GM19324 (cell line): ENCODE data around the gene PTPRN2.
"Not testable (repeated sequence)": the region's sequence is repeated elsewhere in the genome, so short reads cannot be mapped to it uniquely, and the experiment has no call there.

Source experiments
- ATAC-seq: cut with Tn5 transposase; IDR thresholded peaks from one replicate; pipeline ENCODE4 v1.9.1; 2021; ENCODE audit warnings: mild to moderate bottlenecking, moderate library complexity; ENCODE audit not compliant: unreplicated experiment, low FRiP score

Gene PTPRN2

DNA sequence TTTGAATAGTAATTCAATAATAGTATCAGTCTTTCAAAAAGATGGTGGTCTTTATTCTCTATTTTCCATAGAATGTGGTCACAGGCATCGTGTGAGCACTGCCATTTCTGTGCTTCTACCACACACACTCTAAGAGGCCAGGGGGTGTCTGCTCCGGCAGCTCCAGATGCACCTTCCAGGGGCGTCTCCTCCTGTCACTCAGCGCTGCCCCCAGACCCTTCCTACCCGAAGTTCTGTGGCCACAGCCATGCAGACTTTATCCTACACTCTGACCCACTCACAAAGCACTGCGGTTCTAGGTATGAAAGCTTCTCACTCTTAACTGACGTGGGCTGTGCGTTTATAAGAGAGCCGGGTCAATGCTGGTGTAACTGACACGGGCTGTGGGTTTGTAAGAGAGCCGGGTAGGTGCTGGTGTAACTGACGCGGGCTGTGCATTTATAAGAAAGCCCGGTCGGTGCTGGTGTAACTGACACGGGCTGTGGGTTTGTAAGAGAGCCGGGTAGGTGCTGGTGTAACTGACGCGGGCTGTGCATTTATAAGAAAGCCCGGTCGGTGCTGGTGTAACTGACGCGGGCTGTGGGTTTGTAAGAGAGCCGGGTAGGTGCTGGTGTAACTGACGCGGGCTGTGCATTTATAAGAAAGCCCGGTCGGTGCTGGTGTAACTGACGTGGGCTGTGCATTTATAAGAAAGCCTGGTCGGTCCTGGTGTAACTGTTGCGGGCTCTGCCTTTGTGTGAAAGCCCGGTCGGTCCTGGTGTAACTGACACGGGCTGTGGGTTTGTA is 886.0 kb downstream of the PTPRN2 start:
- not testable (repeated sequence) for ATAC-seq

DNA sequence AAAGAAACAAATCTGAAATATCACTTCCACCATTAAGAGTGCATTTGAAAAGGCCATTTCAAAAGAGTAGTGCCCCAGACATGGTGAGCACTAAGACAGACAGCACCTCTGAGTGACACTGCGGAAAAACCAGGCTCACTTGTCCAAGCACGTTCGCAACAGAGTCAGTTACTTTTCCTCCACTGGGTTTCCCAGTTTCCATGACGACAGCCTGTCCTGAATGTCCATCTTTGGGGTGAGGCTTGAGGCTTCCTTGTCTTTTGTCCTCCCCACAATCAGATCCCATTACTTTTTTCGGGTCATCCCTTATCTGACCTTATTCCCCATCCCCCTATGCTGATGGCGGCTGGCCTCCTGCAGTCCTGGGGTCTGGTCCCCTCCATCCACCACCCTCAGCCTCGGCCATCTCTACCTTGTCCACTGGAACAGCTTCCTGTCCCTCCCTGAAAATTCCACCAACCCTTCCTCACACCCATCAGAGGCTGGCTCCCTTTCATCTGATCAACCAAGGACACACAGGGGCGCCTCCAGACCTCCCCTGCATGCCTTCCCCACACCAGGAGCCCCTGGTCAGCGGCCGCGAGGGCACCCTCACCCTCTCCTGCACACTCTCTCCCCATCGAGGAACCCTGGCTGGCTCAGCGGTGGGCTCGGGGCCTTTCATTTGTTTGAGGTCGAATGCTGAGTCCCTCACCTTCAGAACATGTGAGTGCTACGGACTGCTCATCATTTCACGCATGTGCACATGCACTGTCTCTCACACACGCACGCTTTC is 887.2 kb downstream of the PTPRN2 start:
- no peak for ATAC-seq

DNA sequence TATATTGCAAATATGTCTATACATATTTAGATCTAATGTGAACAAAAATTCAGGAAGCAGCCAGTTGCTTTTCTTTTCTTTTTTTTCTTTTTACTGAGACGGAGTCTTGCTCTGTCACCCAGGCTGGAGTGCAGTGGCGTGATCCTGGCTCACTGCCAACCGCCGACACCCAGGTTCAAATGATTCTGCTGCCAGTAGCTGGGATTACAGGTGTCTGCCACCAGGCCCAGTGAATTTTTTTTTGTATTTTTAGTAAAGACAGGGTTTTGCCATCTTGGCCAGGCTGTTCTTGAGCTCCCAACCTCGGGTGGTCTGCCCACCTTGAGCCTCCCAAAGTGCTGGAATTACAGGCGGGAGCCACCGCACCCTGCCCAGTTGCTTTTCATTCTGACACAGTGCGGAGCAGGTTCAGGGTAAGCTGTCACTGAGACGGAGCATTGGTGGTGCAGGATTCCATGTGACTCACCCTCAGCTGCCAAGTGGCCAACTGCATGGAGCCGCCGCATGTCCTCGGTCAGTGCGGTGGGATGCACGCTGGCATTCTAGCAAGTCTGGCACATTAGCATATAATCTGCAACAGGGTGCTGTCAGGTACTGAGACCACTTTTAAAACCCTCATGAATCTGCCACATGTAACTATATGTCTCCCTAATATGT is 888.1 kb downstream of the PTPRN2 start:
- no peak for ATAC-seq

DNA sequence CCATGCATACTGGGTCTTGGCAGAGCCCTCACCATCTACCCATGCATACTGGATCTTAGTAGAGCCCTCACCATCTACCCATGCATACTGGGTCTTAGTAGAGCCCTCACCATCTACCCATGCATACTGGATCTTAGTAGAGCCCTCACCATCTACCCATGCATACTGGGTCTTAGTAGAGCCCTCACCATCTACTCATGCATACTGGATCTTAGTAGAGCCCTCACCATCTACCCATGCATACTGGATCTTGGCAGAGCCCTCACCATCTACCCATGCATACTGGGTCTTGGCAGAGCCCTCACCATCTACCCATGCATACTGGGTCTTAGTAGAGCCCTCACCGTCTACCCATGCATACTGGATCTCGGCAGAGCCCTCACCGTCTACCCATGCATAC is 890.3 kb downstream of the PTPRN2 start:
- ATAC-seq: not testable (repeated sequence)

DNA sequence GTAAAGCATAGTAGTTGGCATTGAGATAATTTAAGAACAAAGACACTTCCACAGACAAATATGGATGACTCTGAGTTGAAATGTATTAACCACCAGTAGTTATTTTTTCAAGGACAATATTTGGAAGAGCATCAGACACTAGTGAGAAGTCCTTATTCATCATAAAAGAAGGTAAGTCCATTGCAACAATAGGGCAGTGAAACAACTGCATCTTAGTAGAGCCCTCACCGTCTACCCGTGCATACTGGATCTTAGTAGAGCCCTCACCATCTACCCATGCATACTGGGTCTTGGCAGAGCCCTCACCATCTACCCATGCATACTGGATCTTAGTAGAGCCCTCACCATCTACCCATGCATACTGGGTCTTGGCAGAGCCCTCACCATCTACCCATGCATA is 892.0 kb downstream of the PTPRN2 start:
- ATAC-seq: not testable (repeated sequence)

DNA sequence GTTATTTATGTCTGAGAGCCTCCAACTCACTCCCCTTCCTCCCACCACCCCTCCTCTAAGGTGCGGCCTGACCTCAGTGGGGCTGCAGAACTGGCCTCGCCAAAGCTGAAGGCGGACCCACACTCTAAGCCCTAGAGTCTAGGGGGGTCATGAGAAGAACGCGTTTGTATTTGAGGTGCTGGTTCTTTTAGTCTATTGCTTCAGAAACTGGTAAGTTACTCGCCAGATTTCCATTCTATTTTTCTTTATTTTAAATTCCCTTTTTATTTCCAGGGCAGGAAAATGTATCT is 893.3 kb downstream of the PTPRN2 start:
- ATAC-seq: no peak

DNA sequence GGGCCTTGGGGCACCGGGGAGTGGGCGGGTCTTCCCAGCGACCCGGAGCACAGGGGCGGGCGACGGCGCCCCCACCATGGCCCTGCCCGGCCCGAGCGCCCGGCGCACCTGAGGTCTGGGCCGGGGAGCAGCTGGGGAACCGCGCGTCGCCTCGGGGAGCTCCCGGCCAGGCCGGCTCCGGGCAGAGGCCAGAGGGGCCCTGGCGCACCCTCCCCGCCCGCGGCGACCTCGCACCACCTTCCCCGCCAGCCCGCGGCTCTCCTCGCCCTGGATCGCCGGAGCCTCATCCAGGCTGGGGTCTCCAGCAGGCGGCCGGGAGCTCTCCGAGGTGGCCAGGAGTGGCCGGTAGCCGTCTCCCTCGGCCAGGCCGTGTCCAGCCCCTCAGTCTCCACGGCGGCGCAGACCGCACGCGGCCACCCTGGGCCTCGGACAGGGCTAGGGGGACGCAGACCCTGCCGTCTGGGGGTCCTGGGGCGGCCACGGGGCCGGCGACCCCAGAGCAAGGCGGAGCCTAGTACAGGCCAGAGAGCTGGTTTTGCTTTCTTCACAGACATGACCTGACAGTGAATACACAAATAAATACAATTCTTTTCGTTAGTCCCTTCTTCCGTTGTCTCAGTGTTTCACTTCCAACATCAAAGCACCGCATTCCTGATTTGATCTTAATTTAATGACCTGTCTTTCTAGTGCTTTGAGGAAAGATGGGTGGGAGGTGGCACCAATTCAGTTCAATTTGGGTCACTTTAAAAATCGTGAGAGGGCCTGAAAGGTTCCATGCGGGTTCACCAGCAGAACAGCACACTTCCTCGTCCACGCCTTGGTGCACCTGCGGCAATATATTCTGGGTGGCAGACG is 893.9 kb downstream of the PTPRN2 start:
- ATAC-seq: no peak

DNA sequence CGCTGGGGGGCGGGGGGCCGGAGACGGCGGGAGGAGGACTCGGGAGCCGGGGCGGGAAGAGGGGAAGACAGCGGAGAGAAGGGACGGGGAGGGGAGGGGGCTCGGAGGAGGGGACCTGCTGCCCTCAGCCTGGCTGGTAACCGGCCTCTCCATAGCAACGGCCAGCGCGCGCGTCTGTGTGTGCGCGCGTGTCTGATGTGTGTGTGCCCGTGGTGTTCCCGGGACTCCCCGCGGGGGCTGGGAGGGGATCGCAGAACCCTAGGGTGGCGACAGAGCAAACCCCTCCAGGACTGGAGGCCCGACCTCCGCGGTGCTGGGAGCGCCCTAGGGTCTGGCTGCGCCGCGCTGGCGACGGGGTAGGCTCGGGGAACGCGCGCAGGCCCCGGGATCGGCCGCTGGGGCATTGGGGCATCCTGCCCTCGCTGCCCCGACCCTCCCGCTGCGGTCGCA is 894.5 kb downstream of the PTPRN2 start:
- no peak for ATAC-seq

DNA sequence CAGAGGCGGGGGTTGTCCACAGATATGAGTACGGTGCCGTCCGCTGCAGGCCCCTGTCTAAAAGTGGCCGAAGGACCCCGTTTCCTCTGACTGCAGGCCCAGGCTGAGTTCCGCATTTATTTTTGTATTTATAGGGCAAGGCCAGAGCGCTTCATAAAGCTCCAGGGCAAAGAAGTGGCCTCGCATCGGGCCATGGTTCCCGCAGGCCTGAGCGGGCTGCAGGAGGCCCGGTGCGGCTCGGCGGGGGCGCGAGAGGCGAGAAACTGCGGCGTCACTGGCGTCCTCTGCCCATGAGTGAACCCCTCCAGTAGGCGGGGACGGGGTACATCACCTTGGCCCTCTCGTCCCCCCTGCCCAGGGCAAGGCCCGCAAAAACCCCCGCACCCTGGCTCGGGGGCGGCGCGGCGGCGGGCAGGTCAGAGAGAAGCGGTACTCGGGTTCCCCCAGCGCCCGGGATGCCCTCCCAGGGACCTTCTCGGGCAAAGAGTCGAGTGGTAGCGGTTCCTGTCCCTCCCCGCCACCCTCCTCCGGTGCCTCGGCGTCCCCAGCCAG is 895.1 kb downstream of the PTPRN2 start:
- no peak for ATAC-seq

DNA sequence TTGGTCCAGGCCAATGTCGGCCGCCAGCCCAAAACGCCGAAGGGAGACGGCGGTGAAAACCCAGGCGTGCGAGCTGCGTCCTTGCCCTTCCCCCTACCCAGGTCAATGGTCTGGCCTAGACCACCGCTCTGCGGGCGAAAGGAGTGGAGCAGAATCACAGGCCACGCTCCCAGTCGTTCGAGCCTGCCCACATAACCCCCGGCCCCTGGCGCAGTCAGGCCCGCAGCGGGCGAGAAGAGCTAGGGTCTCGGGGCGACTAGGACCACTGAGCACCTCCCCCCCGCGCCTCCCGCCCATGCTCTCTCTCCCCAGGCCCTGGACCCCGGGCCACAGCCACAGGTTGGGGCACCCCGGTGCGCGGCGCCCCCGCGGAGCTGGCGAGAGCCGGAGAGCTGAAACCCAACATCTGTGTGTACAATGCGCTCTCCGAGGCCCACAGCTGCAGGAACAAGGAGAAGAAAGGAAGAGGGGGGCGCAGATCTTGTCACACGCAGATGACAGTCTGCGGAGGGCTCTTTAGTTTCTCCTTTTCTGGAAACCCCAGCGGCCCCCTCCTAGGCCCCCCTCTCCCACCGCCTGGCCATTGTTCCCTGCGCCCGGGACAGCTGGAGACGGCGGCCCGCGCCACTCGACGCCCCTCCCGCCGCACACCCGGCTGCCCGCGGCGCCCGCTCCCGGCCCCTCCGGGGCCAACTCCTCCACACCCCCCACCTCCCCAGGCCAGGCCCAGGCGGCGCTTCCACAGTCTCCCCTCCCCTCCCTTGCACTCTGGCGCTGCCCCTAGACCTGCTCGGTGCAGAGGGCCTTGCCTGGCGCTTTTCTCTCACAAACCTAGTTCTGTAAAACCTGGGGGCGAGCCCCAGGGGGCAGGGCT is 895.8 kb downstream of the PTPRN2 start:
- no peak for ATAC-seq

DNA sequence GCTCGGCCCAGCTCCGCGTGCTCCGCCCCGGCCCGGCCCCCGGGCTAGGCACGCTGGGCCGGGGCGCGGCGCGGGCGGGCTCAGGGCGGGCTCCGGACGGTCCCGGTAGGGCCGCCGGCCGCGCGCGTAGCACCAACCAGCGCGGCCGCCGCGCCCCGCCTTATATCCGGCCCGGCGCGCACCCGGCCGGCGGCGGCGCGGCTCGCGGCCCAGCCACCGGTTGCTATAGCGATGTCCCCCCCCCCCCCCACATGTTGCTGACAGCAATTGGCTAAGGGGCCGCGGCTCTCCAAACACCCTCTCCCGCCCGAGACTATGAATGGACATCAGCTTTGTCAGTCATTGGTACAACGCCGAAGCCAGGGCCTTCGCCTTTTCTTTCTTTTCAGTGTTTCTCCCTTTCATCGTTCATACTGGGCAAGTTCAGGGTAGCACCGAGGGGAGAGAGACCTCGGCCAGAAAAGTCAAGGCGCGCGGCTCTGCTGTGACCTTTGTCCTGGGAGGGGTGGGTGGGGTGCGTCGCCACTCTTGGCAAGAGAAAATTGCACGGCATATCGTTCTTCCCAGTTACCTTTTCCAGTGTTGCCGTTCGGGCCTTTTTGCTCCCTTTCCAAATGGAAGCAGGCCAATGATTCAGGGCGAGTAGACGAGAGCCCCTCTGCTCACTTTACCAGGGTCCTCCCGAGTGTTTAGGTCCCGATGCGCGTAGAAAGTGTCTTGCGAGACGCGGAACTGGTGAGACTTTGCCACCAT is 896.6 kb downstream of the PTPRN2 start:
- ATAC-seq: no peak

DNA sequence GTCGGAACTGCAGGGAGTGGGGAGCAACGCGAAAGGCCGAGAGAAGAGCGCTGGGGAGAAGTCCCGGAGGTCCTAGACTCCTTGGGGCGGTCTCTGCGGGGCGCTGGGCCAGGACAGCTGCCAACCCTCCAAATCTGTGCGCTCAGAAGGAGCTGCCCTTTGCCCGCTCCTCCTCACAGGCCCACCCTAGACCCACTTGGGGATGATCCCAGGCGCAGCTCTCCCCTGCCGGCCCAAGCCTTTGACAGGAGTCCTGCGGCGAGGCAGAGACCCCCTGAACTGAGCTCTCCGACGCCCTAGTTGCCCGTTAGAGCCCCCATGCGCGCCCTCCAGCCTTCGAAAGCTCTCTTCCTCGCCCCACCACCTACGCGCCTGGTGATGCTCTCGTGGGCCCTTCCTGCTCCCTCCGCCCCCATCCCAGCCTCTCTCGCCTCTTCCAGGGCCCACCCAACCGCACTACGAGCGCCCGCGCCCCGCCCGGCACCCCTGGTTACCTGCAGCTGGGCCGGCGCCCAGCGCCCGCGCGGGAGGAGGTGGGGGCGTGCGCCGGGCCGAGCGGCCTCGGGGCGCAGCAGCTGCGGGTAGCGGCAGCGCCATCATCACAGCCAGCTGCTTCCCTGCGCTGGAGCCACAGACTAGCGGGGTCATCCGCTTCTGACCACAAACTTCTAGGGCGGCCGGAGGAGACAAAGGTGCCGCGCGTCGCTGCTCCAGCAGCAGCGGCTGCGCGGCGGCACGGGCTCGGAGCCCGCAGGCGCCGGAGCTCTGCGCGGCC is 897.4 kb downstream of the PTPRN2 start:
- no peak for ATAC-seq

DNA sequence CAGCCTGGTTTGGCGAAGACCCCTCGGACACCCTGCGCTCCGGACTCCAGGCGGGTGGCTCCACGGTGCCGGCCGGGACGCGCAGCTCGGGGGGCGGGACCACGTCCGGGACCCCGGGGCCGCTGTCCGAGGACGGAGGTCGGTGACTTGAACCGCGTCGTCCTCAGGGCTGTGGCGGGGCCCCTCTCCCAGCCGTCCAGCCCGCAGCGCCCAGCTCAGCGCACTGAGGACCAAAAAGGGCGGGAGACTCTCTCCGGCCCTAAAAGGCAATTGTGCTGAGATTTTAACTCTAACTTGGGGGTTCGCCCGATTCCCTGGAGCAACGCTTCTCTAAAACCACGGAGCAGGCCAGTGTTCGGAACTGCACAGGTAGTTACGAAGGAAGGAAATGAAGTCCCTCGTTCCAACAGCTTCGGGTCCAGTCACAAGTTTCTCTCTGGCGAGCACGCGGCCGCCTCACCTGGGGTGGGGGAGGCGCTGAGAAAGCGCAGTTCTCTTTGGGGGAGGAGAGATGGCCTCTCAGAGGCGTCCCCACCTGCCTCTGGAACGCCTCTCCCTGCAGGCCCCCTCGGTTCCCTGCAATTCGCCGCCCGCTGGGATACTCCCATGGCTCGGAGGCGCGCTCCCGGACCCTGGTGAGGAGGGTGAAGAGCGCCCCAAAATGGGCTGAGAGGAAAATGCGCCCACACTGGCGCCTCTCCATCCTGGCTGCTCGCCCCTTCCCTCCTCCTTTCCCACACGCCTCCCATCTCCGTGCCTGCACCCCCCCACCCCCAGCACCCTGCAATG is 898.2 kb downstream of the PTPRN2 start:
- no peak for ATAC-seq

DNA sequence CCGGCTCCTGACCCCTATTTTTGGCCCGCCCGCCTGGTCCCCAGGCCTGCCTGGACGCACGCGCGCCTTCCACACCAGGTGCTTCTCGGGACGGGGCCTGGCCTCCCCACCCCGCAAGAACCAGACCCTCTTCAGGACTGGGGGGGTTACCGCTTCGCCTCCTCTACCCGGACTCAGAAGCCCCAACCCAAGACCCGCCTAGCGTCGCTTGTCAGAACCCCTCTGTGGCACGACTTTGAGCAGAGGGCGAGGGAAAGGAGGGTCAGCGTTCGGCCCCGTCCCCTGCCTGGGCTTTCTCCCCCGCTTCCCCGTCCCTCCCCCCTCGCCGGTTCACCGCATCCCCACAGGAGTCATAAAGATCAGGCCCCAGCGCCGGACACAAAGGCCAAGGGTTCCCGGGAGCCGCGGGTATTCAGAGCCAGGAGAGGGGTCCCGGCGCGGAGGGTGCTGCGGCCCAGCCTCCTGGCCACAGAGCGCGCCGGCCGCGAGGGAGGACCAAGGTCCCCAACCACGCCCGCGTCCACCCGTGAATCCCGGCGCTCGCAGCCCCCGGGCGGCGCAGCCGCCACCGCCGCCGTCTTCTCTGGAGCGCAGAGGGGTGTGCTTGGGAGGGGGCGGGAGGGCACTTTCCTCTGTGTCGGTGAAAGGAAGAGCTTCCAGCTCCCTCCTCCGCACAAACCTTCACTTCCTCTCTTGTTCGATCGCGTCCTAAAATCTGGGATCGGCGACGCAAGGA is 898.9 kb downstream of the PTPRN2 start:
- no peak for ATAC-seq

DNA sequence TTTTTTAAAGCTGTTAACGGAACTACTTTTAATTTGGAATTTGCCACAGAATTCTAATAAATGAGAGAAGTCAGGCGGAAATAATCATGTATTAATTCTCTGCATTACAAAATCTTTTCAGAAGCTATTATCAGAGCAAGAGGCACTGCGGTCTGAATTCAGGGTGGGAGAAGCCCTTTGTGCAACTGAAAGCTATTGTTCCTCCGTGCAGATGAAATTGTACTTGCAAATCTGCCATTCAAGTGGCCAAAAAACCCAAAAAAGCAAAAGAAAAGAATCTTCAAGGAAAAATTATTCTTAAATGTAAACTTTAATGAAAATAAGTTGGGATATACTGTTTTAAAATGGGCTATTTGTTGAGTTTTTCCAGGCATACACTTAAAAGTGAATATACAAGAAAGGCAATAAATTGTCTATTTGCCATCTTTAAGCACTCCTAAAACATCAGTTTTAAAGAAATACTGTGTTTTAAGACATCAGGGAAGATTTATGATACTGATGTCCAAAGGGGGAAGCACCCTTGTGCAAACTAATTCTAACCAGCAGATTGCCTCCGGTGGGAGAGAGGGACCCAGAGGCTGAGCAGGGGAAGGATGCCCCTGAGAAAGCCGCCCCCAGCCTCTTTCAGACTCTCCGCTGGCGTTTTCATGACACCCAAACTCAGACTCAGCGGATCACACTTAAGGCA is 899.6 kb downstream of the PTPRN2 start:
- ATAC-seq: no peak

DNA sequence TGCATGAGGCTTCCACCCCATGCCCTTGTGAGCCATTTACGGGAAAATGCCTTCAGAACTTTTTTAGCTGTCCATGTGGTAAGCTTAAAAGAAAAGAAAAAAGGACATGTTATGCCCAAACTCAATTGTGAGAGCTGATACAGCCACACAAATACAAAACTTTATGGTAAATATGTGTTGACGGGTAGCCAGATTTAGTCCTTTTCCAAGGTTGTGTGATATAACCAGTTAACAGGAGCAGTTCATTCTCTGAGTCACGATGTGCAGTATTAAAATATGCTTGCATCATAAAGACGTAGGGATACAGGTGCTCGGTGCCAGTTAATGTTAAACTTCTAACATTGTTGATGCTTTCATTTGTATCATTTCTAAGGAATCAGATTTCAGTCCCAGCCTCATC is 900.5 kb downstream of the PTPRN2 start:
- ATAC-seq: no peak
